SH-SY5Y (cell line): ENCODE data around the gene COL18A1.

Experiments
- GATA2 ChIP-seq: IDR thresholded peaks from 2 replicates; pipeline ENCODE4 v1.6.1; 2011; ENCODE audit warnings: mild to moderate bottlenecking, low read depth, low read length
- GATA3 ChIP-seq: IDR thresholded peaks from 2 replicates; pipeline ENCODE4 v1.6.1; 2011; ENCODE audit warnings: low read depth, mild to moderate bottlenecking, low read length, moderate library complexity

DNA sequence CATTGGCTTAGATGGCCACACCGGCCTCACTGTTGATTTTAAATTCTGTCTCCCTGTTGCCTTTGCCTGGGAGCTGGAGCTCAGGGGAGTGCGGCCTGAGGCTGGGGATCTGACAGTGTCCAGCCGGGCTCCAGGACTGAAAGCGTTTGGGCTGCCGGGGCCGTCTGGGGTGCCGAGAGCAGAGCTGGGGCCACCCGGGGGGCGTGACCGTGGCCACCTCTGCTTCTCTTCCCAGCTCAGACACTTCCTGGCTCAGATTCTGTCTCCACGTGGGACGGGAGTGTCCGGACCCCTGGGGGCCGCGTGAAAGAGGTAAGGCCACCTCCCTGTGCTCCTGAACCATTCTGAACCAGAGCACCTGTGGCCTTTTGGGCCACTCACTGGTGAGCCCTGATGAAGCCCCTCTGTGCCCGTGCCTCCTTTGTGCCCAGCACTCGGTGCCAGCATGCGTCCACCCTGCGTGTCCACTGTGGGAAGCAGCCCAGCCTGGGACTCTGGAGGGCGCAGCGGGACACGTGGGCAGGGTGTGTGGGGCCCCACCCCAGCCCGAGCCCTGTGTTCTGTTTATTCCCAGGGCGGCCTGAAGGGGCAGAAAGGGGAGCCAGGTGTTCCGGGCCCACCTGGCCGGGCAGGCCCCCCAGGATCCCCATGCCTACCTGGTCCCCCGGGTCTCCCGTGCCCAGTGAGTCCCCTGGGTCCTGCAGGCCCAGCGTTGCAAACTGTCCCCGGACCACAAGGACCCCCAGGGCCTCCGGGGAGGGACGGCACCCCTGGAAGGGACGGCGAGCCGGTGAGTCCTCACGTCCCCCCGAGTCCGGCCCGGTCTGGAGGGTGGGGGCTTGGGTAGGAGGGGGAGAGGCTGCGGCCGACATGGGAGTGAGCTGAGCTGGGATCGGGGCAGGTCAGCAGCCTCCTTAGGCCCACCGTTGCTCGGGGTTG is 72.5 kb downstream of the COL18A1 start:
- TF ChIP-seq GATA2 (no peak), GATA3 (no peak)
